Fibroblast of skin of right quadriceps (primary cell): ENCODE data around the gene HIPK2.
"Not testable (repeated sequence)": the region's sequence is repeated elsewhere in the genome, so short reads cannot be mapped to it uniquely, and the experiment has no call there.

Source experiments
- DNase-seq: peaks from one replicate; pipeline ENCODE4 v3.0.0-alpha.2; 2013

Gene HIPK2

GRCh38 chr7:139691253-139691781 lies 86.5 kb downstream of the HIPK2 start:
- no peak for DNase-seq

- DNase-seq, result peak; percentile 44
Measured at GRCh38 chr7:139687980-139688632, 89.7 kb downstream of the HIPK2 start.

- DNase-seq, result peak; percentile 58
Measured at GRCh38 chr7:139687211-139687954, 90.4 kb downstream of the HIPK2 start.

DNA sequence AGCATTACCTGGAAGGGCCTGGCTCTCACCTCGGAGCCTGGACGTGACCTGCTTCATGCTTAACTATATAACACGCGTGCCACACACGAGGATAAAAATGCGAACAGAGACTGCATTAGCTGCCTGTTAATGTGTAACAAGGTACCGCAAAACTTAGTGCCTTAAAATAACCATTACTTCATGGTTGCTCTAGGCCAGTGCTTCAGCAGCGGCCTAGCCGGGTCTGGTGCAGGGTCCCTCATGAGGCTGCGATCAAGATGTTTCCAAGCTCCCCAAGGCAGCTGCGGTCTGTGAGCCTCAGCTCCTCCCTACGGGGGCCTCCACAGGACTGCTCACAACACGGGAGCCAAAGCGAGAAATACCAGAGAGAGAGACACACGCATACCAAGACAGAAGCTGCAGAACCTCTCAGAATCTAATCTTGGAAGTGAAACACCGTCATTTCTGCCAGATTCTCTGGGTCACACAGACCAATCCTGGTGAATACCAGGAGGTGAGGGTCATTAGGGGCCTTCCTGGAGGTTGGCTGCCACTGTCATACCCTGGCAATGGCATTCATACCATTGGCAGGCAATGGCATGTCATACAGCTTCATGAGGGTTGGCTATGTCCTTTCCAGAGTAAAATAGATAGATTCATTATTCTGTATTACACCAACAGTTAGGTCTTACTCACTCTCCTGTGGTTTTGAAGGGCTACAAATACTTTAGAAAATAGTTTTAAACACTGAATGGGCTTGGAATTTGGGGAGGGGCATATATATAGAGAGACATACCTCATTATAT lies 94.5 kb downstream of the HIPK2 start:
- peak; percentile 88 for DNase-seq

GRCh38 chr7:139682136-139683013 lies 95.4 kb downstream of the HIPK2 start:
- DNase-seq, result peak; percentile 85

DNA sequence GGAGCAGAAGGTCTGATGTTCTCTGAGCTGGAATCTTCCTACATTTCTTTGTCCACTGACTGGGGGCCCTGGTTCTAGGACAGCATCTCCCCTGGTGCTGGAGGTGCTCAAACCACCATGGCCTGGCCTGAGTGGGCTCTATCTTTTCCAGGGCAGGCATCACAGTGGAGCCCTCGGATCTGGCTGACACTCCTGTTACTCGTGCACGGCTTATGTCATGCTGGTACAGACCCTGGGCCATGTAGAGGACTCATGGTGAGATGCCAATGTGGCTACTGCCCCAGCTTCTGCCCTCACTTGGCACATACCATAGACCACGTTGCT lies 96.0 kb downstream of the HIPK2 start:
- DNase-seq, result no peak

- no peak for DNase-seq
Measured at GRCh38 chr7:139681463-139681755, 96.4 kb downstream of the HIPK2 start.

DNA sequence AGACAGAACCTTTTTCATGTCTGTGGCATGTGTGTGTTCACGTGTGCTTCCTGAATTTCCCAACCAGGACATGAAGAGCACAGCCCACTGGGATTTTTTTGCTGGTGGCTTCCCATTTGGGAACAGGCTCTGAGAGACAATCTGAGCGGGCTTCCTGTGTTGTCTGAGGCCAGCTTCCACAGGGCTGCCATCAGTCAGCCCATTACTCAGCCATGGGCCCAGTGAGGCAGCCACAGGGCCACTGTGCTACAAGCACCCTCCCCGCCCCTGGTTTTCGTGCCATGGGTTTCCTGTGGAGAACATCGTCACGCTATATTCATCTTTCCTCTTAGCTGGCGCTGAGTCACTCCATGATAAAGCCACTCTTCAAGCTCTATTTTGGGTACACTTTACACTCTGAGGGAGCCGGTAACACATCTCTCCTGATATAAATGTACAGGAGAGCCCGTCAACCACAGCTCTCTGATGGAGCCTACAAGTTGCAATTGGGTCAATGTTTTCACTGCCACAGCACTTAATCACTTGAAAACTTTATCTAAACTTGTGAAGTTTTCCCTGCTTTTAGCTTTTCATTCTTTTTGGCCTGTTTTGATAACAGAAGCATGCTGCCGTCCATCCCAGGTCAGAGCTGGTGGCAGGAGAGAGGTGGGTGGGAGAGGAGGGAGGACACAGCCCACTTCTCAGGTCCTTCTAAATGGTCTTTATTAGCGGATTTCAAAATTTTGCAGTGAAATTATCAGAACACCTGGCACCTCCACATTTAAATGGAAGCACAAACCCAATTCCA lies 96.9 kb downstream of the HIPK2 start:
- peak; percentile 96 for DNase-seq

- DNase-seq, result no peak
Measured at GRCh38 chr7:139679731-139680594, 97.8 kb downstream of the HIPK2 start.

DNA sequence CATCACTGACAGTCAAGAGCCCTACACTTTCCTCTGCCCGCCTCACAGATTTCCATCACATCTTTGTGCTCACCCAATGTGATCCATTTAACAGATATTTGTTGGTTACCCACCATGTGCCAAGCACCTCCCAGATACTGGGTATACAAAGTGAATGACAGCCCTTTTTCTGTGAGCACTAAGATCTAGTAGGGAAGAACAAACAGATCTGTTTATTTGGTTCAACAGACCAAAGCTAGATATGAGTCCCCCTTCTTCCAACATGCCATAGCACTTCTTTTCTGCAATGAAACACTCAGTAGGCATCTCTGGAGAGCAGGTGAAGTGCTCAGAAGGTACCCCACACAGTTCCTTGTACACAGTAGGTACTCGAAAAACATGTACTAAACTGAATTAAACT lies 101.4 kb downstream of the HIPK2 start:
- DNase-seq, result no peak

DNA sequence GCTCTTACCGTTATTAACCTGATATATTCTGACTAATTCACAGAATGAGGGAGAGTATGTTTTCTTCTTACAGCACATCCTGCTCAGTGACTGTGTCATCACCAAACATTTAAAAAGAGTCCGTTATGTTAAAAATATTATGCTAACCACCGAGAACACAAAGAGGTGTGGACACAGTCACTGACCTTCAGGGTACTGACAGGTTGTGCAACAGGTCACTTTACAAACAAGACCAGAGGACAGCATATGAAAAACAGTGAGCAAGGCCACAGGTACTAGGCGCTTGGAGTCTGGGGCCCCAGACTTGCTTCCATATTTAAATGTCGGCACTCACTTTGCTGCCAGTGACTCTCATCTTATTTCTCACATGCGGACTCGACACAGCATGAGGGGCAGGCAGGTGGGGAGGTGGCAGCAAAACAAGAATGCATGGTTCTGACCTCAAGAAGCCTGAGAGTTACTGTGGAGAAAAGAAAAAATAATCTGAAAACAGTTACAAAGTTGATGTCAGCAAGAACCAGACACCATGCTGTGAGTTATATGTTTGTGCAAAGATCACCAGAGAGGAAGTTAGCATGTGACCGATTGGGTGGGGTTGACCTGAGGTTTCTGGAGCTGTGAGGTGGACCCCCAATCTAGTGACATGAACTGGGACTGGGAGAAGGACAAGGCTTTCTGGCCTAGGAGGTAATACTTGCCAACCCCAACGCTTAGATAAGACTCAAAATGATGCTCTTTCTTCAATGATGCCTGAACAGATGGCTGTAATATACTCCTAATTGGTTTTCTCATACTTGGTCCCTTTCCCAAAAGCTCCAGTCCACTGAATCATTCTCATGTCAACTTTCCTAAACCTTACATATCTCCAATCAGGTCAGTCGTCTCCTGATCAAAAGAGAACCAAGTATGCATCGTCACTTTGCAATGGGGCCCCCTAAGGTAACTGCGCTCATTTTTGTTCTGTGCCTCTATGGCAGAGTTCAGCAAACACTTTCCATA lies 102.4 kb downstream of the HIPK2 start:
- peak; percentile 51 for DNase-seq

- DNase-seq, result no peak
Measured at GRCh38 chr7:139674752-139675126, 103.1 kb downstream of the HIPK2 start.

- DNase-seq, result no peak
Measured at GRCh38 chr7:139674341-139674740, 103.5 kb downstream of the HIPK2 start.

- DNase-seq, result no peak
Measured at GRCh38 chr7:139673762-139674161, 104.0 kb downstream of the HIPK2 start.

DNA sequence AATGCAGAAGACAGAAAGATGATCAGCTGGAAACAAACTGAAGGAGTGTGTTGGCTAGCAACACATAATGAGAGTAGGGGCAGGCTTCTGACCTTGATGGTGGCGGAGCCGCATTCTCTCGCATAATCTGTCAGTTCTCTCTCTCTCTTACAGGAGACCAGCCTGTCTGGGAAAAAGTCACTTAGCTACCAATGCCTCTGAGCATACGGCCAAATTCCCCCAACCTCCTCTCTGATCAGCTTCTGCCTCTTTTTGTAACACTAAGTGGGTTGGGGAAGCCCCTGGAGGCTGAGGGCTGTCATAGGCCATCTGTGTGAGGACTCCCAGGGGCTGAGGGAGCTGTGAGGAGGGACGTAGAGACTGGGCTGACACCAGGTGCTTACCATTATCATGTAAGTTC lies 104.6 kb downstream of the HIPK2 start:
- DNase-seq, result no peak

DNA sequence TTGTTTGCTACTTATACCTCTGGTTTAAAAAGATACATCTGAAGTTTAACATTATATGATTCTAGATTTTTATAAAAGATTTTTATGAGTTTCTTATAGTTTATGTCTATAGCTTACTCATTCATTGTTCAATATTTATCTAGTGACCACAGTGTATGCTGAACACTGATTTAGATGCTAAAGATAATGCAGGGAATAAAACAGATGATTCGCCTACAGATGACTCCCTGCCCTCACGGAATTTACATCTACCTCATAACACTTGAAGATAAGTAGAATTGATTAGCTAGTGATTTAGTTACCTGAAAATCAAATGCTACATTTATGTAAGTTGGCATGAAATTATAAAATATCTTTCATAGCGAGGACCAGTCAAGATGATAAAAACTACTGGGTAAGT lies 105.8 kb downstream of the HIPK2 start:
- no peak for DNase-seq

DNA sequence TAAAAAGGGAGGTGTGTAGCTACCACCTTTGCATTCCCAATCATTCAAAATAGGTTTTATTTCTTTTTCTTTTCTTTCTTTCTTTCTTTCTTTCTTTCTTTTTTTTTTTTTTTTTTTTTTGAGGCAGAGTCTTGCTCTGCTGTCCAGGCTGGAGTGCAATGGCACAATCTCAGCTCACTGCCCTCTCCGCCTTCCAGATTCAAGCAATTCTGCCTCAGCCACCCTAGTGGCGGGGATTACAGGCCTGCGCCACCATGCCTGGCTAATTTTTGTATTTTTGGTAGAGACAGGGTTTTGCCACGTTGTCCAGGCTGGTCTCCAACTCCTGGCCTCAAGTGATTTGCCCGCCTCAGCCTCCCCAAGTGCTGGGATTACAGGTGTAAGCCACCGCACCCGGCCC lies 107.1 kb downstream of the HIPK2 start:
- DNase-seq, result not testable (repeated sequence)

GRCh38 chr7:139669106-139670061 lies 108.4 kb downstream of the HIPK2 start:
- no peak for DNase-seq

- no peak for DNase-seq
Measured at GRCh38 chr7:139667377-139667776, 110.4 kb downstream of the HIPK2 start.
